ENCODE measurements around the gene SOBP. TPM values are rescaled to one million over a fixed set of nuclear protein-coding genes. Genes with fewer than 3 reads are reported as not detected.

The SOBP gene
- total and polyA plus RNA-seq, 2 experiments from 2014 or later, result 1.5 to 3.0 TPM

GRCh38 chr6:107628878-107629277 is 139.0 kb downstream of the SOBP start (continued):
- no peak for TF ChIP-seq CTCF (conservative IDR thresholded peaks at IDR 0.05; ENCODE audit: low read depth in 2 of 2)
- TF ChIP-seq ZNF331 (CRISPR knock-in tag; IDR thresholded peaks at IDR 0.05; ENCODE audit: low read depth), result no peak

- no peak for ATAC-seq
- Histone ChIP-seq H3K9me2 (ENCODE audit: insufficient read depth) (no peaks in the 10 kb centered on the region), H3K4me2 (no peak overlapping the region), H3K4me3 (no peak overlapping the region), H4K20me1 (replicated peaks; ENCODE audit: insufficient read depth) (no peaks in the 10 kb centered on the region), H3F3A (replicated peaks; ENCODE audit: low read depth) (no peaks in the 10 kb centered on the region), H3K27ac (ENCODE audit: low read depth) (0 out of 2 replicates have a peak overlapping the region, but pooled peaks have one; percentile 46), H3K27me3 (ENCODE audit: insufficient read depth) (peaks cover 30% of the 10 kb centered on the region), H2AFZ (no peak overlapping the region), H3K4me1 (ENCODE audit: insufficient read depth) (peaks cover 27% of the 10 kb centered on the region), H3K36me3 (ENCODE audit: insufficient read depth) (no peaks in the 10 kb centered on the region), H3K79me2 (replicated peaks; ENCODE audit: insufficient read depth) (no peaks in the 10 kb centered on the region)
- H3K9me3 Mint-ChIP-seq, result no peaks in the 10 kb centered on the region
- no peak for DNase-seq (ENCODE audit: low spot score)
- peaks cover 20% of the 10 kb centered on the region for H3K27me3 Mint-ChIP-seq (ENCODE audit: insufficient read depth, low read depth, poor library complexity)
- peaks cover 36% of the 10 kb centered on the region for H3K4me1 Mint-ChIP-seq
- H3K4me3 Mint-ChIP-seq, result no peak overlapping the region
- no peaks in the 10 kb centered on the region for H3K36me3 Mint-ChIP-seq (ENCODE audit: low read depth)
- H3K27ac Mint-ChIP-seq, result no peak overlapping the region
- TF ChIP-seq ZNF114 (CRISPR knock-in tag; IDR thresholded peaks at IDR 0.05), result no peak
- no peak for TF ChIP-seq STAT1 (IDR thresholded peaks at IDR 0.05; ENCODE audit: unreplicated experiment)
- no peak for TF ChIP-seq NANOG (IDR thresholded peaks at IDR 0.05; ENCODE audit: borderline replicate concordance)
- no peak for TF ChIP-seq ETS1 (IDR thresholded peaks at IDR 0.05)
- no peak for TF ChIP-seq CREB1 (CRISPR knock-in tag; IDR thresholded peaks at IDR 0.05; ENCODE audit: low read depth)
- TF ChIP-seq EZH2 (IDR thresholded peaks at IDR 0.05; ENCODE audit: low read depth, unreplicated experiment), result no peak
- no peak for TF ChIP-seq REST (IDR thresholded peaks at IDR 0.05; ENCODE audit: unreplicated experiment)
- TF ChIP-seq ZNF462 (CRISPR knock-in tag; IDR thresholded peaks at IDR 0.05), result no peak
These were observed 139.7 kb downstream of the SOBP start for GRCh38 chr6:107629548-107630129.
